Sigmoid colon (tissue), 4 donors: Measurements from ENCODE around the gene ETNPPL.

Experiments
- EP300 ChIP-seq, 4 donors: sonication (generic); formaldehyde crosslinking; IDR thresholded peaks; one replicate each; pipeline ENCODE4 v1.6.1; 2017; ENCODE audit warnings: antibody characterized with exemption in 4 of 4
- POLR2A ChIP-seq, 2 donors: fragments of 450-650 bp; IDR thresholded peaks; one replicate each; pipeline ENCODE4 v1.6.1; 2016; ENCODE audit warnings: antibody characterized with exemption in 2 of 2, mild to moderate bottlenecking in 2 of 2, moderate library complexity in 2 of 2
- POLR2AphosphoS5 ChIP-seq, 4 donors: sonication (generic); formaldehyde crosslinking; IDR thresholded peaks; one replicate each; pipeline ENCODE4 v1.6.1; 2017; ENCODE audit warnings: antibody characterized with exemption in 4 of 4
- TF ChIP-seq, protein P1 (sequence below), 4 experiments: fragments of 450-650 bp in 3 of 4; fragments of 200-600 bp in 1 of 4; IDR thresholded peaks; one replicate each; pipeline ENCODE4 v1.5.1; 2016 to 2019; ENCODE audit warnings: antibody characterized with exemption in 4 of 4, mild to moderate bottlenecking in 3 of 4, moderate library complexity in 2 of 4

DNA sequence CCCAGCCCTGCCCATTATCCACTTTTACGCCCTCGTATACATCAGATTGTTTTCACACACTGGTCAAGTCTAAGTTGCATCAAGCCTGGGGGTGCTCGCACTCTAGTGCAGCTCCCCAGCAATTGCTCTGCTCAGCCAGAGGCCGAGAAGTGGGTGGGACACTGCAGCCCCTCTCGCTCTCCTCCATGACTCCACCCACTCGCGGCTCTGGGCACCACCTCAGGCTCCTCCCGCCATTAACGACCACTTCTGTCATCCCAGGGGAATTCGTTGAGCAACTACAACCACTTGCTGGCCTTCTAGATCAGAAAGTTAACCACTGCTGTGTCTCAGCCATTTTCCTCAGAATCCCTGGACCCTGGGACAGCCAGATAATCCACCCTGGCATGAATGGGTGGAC, 53.6 kb downstream of the ETNPPL start:
- TF ChIP-seq, protein P1, sequence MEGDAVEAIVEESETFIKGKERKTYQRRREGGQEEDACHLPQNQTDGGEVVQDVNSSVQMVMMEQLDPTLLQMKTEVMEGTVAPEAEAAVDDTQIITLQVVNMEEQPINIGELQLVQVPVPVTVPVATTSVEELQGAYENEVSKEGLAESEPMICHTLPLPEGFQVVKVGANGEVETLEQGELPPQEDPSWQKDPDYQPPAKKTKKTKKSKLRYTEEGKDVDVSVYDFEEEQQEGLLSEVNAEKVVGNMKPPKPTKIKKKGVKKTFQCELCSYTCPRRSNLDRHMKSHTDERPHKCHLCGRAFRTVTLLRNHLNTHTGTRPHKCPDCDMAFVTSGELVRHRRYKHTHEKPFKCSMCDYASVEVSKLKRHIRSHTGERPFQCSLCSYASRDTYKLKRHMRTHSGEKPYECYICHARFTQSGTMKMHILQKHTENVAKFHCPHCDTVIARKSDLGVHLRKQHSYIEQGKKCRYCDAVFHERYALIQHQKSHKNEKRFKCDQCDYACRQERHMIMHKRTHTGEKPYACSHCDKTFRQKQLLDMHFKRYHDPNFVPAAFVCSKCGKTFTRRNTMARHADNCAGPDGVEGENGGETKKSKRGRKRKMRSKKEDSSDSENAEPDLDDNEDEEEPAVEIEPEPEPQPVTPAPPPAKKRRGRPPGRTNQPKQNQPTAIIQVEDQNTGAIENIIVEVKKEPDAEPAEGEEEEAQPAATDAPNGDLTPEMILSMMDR (IDR thresholded peaks at IDR 0.05): no peak
- TF ChIP-seq POLR2AphosphoS5 (IDR thresholded peaks at IDR 0.05) (no peak), POLR2A (IDR thresholded peaks at IDR 0.05) (no peak), EP300 (IDR thresholded peaks at IDR 0.05) (no peak)
